MM.1S (cell line): ENCODE measurements around the gene TMEM108.

ENCODE experiments used
- DNase-seq: peaks from one replicate; pipeline ENCODE4 v3.0.0-alpha.2; 2015
- H2AFZ ChIP-seq: fragments of 300-600 bp; sonication (generic); 2 replicates; pipeline ENCODE4 v1.6.0; 2016; ENCODE audit warnings: antibody characterized with exemption, low read length
- H3F3A ChIP-seq: fragments of 300-600 bp; sonication (generic); 2 replicates; pipeline ENCODE4 v1.6.1; 2016; ENCODE audit warnings: mild to moderate bottlenecking, antibody characterized with exemption, low read length, moderate library complexity, mixed read lengths; ENCODE audit not compliant: insufficient read depth
- H3K27ac ChIP-seq: fragments of 300-600 bp; sonication (generic); 2 replicates; pipeline ENCODE4 v1.5.1; 2016; ENCODE audit warnings: mild to moderate bottlenecking, low read length
- H3K27me3 ChIP-seq: fragments of 300-600 bp; sonication (generic); replicated peaks from 2 replicates; pipeline ENCODE4 v1.6.0; 2016; ENCODE audit warnings: low read length; ENCODE audit not compliant: insufficient read depth
- H3K36me3 ChIP-seq: fragments of 300-600 bp; sonication (generic); replicated peaks from 2 replicates; pipeline ENCODE4 v1.6.1; 2016; ENCODE audit warnings: mild to moderate bottlenecking, low read length, mixed read lengths; ENCODE audit not compliant: insufficient read depth
- H3K4me1 ChIP-seq: fragments of 300-600 bp; sonication (generic); 2 replicates; pipeline ENCODE4 v1.6.1; 2016; ENCODE audit warnings: low read length, mixed read lengths
- H3K4me2 ChIP-seq: fragments of 300-600 bp; sonication (generic); 2 replicates; pipeline ENCODE4 v1.6.0; 2016; ENCODE audit warnings: low read depth, low read length
- H3K4me3 ChIP-seq: fragments of 300-600 bp; sonication (generic); 2 replicates; pipeline ENCODE4 v1.5.1; 2016; ENCODE audit warnings: low read length, mixed read lengths
- H3K79me2 ChIP-seq: fragments of 300-600 bp; sonication (generic); 2 replicates; pipeline ENCODE4 v1.6.1; 2016; ENCODE audit warnings: mixed run types, low read length, mixed read lengths
- H3K9ac ChIP-seq: fragments of 300-600 bp; sonication (generic); 2 replicates; pipeline ENCODE4 v1.6.1; 2016; ENCODE audit warnings: low read length, mixed read lengths
- H3K9me2 ChIP-seq: fragments of 300-600 bp; sonication (generic); replicated peaks from 2 replicates; pipeline ENCODE4 v1.6.1; 2016; ENCODE audit warnings: mild to moderate bottlenecking, low read length, mixed read lengths; ENCODE audit not compliant: insufficient read depth
- H3K9me3 ChIP-seq: fragments of 300-600 bp; sonication (generic); replicated peaks from 2 replicates; pipeline ENCODE4 v1.6.1; 2016; ENCODE audit warnings: mild to moderate bottlenecking, low read length, mixed read lengths; ENCODE audit not compliant: insufficient read depth
- H4K20me1 ChIP-seq: fragments of 300-600 bp; sonication (generic); 2 replicates; pipeline ENCODE4 v1.6.1; 2016; ENCODE audit warnings: mild to moderate bottlenecking, low read length, moderate library complexity, mixed read lengths; ENCODE audit not compliant: insufficient read depth
- EZH2 ChIP-seq: fragments of 300-600 bp; sonication (generic); optimal IDR thresholded peaks from 2 replicates; pipeline ENCODE3; 2017; ENCODE audit warnings: low read depth, mild to moderate bottlenecking, antibody characterized with exemption, low read length, mixed read lengths
- EZH2phosphoT487 ChIP-seq: fragments of 300-600 bp; sonication (generic); IDR thresholded peaks from 2 replicates; pipeline ENCODE4 v1.6.1; 2018; ENCODE audit warnings: antibody characterized with exemption, low read length
- TF ChIP-seq, protein P1 (sequence below): fragments of 300-600 bp; sonication (generic); IDR thresholded peaks from 2 replicates; pipeline ENCODE4 v1.5.1; 2016; ENCODE audit warnings: antibody characterized with exemption, low read length, mixed read lengths

Gene TMEM108

GRCh38 chr3:133412183-133413132, 374.3 kb downstream of the TMEM108 start:
- no peak for TF ChIP-seq EZH2phosphoT487
- TF ChIP-seq, protein P1, sequence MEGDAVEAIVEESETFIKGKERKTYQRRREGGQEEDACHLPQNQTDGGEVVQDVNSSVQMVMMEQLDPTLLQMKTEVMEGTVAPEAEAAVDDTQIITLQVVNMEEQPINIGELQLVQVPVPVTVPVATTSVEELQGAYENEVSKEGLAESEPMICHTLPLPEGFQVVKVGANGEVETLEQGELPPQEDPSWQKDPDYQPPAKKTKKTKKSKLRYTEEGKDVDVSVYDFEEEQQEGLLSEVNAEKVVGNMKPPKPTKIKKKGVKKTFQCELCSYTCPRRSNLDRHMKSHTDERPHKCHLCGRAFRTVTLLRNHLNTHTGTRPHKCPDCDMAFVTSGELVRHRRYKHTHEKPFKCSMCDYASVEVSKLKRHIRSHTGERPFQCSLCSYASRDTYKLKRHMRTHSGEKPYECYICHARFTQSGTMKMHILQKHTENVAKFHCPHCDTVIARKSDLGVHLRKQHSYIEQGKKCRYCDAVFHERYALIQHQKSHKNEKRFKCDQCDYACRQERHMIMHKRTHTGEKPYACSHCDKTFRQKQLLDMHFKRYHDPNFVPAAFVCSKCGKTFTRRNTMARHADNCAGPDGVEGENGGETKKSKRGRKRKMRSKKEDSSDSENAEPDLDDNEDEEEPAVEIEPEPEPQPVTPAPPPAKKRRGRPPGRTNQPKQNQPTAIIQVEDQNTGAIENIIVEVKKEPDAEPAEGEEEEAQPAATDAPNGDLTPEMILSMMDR, result no peak
- TF ChIP-seq EZH2, result no peak
- Histone ChIP-seq H3K4me2 (no peak overlapping the region), H3K79me2 (no peaks in the 10 kb centered on the region), H4K20me1 (no peaks in the 10 kb centered on the region), H3K9me3 (no peaks in the 10 kb centered on the region), H3F3A (no peaks in the 10 kb centered on the region; the same call in 1 of the 2 replicates), H3K27me3 (no peaks in the 10 kb centered on the region), H3K9ac (no peak overlapping the region), H2AFZ (no peak overlapping the region), H3K9me2 (no peaks in the 10 kb centered on the region), H3K4me1 (no peaks in the 10 kb centered on the region), H3K27ac (no peak overlapping the region), H3K4me3 (no peak overlapping the region), H3K36me3 (no peaks in the 10 kb centered on the region)
- DNase-seq, result no peak

GRCh38 chr3:133413161-133414020, 375.2 kb downstream of the TMEM108 start:
- Histone ChIP-seq H3K9me3 (no peaks in the 10 kb centered on the region), H3F3A (no peaks in the 10 kb centered on the region; the same call in 1 of the 2 replicates), H3K27ac (no peak overlapping the region), H3K9ac (no peak overlapping the region), H3K4me2 (no peak overlapping the region), H3K27me3 (no peaks in the 10 kb centered on the region), H3K36me3 (no peaks in the 10 kb centered on the region), H3K4me1 (no peaks in the 10 kb centered on the region), H3K4me3 (no peak overlapping the region), H3K79me2 (no peaks in the 10 kb centered on the region), H2AFZ (no peak overlapping the region), H4K20me1 (no peaks in the 10 kb centered on the region), H3K9me2 (no peaks in the 10 kb centered on the region)
- TF ChIP-seq, protein P1, result no peak
- no peak for TF ChIP-seq EZH2
- no peak for TF ChIP-seq EZH2phosphoT487
- DNase-seq, result no peak

DNA sequence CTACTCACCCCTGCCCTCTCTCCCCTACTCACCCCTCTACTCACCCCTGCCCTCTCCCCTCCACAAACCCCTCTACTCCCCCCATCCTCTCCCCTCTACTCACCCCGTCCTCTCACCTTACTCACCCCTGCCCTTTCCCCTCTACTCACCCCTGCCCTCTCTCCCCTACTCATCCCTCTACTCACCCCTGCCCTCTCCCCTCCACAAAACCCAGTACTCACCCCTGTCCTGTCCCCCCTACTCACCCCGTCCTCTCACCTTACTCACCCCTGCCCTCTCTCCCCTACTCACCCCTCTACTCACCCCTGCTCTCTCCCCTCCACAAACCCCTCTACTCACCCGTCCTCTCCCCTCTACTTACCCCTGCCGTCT, 375.8 kb downstream of the TMEM108 start:
- Histone ChIP-seq H3K9ac (no peak overlapping the region), H2AFZ (no peak overlapping the region), H3K9me3 (no peaks in the 10 kb centered on the region), H3F3A (no peaks in the 10 kb centered on the region; the same call in 1 of the 2 replicates), H4K20me1 (no peaks in the 10 kb centered on the region), H3K4me1 (no peaks in the 10 kb centered on the region), H3K9me2 (no peaks in the 10 kb centered on the region), H3K79me2 (no peaks in the 10 kb centered on the region), H3K27me3 (no peaks in the 10 kb centered on the region), H3K4me3 (no peak overlapping the region), H3K4me2 (no peak overlapping the region), H3K27ac (no peak overlapping the region), H3K36me3 (no peaks in the 10 kb centered on the region)
- DNase-seq, result no peak
- TF ChIP-seq EZH2 (no peak), EZH2phosphoT487 (no peak)
- TF ChIP-seq, protein P1, result no peak
